ENCODE results near the gene SLC9C1. TPM values are rescaled to one million over a fixed set of nuclear protein-coding genes. Genes with fewer than 3 reads are reported as not detected.

The SLC9C1 gene
- total RNA-seq, 3 donors from 2014 or later = 0.34 to 0.96 (median 0.51) TPM

DNA sequence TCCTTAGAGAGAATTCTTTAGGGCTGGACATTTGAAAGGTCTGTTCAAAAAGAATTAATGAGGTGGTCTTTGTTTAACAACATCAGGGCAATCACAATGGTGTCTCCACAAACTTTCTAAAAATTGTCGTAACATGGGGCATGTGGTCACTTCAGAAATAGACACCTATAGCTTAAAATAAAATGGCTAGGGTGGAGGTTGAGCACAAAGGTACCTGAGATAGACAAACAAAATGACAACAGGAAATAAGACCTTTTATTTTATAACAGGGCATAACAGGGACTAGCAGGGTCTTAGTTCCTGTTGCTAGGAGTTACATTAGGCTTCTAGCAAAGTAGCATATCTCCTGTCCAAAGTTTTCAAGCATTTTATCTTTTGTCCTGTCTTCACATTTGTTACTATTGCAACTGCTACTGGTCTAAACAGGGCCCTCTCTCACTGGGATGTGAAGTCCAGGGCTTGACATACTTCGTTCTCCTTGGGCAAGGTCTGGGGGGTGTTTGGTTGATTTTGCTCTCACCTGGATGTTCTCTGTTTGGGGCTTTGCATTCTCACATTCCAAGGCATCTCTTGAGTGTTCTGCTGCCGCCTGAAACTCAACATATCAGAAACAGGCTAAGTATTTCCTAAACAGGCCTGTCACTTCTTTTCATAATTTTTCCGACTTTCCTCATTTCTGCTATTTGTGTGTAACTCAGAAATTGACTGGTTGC lies 163.9 kb downstream of the SLC9C1 start:
- Histone ChIP-seq H3K4me3 (no peak overlapping the region), H3K9me3 (no peaks in the 10 kb centered on the region), H3K36me3 (ENCODE audit: low read depth) (no peaks in the 10 kb centered on the region), H3K4me1 (ENCODE audit: low read depth) (peaks cover 8% of the 10 kb centered on the region)
- ATAC-seq (no peak), DNase-seq (no peak)
- intact Hi-C loops (cut with DNase I, micrococcal nuclease) = no loop called here
- TF ChIP-seq, protein P1, sequence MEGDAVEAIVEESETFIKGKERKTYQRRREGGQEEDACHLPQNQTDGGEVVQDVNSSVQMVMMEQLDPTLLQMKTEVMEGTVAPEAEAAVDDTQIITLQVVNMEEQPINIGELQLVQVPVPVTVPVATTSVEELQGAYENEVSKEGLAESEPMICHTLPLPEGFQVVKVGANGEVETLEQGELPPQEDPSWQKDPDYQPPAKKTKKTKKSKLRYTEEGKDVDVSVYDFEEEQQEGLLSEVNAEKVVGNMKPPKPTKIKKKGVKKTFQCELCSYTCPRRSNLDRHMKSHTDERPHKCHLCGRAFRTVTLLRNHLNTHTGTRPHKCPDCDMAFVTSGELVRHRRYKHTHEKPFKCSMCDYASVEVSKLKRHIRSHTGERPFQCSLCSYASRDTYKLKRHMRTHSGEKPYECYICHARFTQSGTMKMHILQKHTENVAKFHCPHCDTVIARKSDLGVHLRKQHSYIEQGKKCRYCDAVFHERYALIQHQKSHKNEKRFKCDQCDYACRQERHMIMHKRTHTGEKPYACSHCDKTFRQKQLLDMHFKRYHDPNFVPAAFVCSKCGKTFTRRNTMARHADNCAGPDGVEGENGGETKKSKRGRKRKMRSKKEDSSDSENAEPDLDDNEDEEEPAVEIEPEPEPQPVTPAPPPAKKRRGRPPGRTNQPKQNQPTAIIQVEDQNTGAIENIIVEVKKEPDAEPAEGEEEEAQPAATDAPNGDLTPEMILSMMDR (IDR thresholded peaks at IDR 0.05) = no peak

DNA sequence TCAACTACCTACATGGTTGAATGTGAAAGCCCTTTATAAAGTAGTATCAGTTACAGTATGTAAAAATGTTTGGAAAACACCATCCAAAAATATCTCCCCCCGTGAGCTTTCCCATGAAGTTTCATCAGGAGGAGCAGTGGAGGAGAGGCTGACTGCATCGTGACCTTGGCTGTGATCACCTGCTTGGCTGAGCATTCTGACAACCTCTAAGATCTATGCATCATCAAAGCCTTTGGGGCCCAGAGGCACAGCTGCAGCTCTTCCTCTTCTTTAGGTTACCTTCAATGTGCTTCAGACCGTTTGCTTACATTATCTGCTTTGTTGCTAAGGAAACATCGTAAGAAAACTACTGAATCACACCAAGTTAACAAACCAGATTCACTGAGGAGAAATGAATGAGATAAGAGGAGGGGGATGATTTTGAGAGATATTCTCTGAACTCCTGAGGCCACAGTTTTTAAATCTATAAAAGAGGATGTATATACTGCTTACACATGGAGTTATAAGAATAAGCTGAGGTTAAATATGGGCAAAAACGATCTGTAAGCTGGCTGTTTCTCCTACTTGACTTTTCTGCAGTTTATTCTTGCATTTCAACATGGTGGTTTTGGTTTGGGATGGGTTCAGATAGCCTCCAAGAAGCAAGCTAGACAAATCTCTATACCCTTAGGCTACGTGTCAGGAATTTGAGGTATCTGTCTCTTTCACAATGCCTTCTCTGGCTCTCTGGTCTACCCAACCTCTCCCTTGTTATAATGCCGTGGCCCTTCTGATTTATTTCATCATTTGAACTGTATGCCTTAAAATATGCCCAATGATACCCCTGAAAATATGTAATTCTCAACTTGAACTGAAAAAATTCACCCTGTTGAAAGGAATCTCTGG lies 164.9 kb downstream of the SLC9C1 start:
- ATAC-seq = peak; percentile 60
- Histone ChIP-seq H3K36me3 (ENCODE audit: low read depth) (no peaks in the 10 kb centered on the region), H3K4me3 (no peak overlapping the region), H3K4me1 (ENCODE audit: low read depth) (peaks cover 4% of the 10 kb centered on the region), H3K9me3 (no peaks in the 10 kb centered on the region)
- intact Hi-C loops (cut with DNase I, micrococcal nuclease) = no loop called here
- DNase-seq = no peak
- TF ChIP-seq, protein P1 (IDR thresholded peaks at IDR 0.05) = no peak

DNA sequence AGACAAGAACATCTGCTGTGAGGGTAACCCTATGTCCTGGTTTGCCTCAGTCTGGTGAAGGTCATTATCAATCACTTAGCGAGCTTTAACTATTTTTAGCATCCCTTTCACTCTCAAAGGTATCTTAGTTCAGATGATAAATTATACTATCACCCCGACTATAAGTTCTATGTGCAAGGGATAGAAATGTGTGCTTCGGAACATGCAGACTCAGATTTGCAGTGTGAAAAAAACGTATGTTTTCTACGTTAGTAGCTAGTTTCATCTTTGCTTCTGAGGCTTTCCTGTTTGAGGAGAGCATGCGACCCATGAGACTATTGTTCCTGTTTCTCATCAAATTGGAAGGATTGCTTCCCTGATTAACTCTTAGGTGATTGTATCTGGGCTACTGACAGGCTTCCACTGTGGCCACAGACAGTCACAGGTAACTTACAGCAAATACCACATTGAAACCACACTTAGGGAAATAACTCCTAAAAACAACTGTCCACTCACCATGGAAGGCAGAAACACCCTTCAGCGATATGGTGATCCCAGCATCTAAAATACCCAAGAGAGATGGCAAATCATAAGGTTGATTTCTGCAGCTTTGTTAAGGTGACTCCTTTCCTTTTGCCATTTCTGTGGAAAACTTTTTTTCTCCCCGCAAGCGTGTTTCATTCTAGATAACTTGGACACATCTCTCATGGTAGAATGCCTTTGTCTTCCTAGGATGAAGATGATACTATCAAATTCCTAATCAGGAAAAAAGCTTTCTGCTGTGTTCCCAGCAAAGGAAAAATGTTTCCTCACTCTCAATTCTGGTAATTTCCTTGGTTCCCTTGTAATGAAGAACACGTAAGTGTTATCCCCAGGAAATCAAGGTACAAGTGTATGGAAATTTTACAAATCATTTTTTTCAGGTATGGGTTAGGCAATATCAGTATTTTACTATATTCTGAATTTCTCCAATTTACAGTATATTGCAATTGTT lies 166.2 kb downstream of the SLC9C1 start:
- Histone ChIP-seq H3K36me3 (ENCODE audit: low read depth) (no peaks in the 10 kb centered on the region), H3K4me1 (ENCODE audit: low read depth) (no peaks in the 10 kb centered on the region), H3K9me3 (no peaks in the 10 kb centered on the region), H3K4me3 (no peak overlapping the region)
- TF ChIP-seq, protein P1 (IDR thresholded peaks at IDR 0.05) = no peak
- DNase-seq = no peak
- peak; percentile 26 for ATAC-seq
- intact Hi-C loops (cut with DNase I, micrococcal nuclease) = no loop called here

DNA sequence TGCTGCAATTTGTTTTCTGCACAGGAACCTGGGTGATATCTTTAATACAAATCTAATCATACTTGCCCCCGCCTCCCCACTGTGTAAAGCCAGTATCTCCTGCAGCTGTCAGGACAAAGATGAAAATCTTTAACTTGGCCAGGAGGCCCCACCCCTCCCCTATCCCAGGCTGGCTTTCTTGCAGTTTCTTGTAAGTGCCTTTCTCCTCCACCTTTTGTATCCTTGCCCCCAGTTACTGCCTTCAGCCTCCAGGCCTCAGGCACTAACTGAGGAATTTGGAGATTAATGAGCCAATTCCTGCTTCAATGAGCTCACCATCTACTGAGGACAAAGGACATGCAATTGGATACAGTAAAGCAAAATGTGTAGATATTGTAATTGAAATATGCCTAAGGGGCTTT lies 167.5 kb downstream of the SLC9C1 start:
- Histone ChIP-seq H3K4me1 (ENCODE audit: low read depth) (no peaks in the 10 kb centered on the region), H3K36me3 (ENCODE audit: low read depth) (no peaks in the 10 kb centered on the region), H3K4me3 (no peak overlapping the region), H3K9me3 (no peaks in the 10 kb centered on the region)
- intact Hi-C loops (cut with DNase I, micrococcal nuclease) = no loop called here
- ATAC-seq = peak; percentile 20
- DNase-seq = no peak
- TF ChIP-seq, protein P1 (IDR thresholded peaks at IDR 0.05) = no peak

DNA sequence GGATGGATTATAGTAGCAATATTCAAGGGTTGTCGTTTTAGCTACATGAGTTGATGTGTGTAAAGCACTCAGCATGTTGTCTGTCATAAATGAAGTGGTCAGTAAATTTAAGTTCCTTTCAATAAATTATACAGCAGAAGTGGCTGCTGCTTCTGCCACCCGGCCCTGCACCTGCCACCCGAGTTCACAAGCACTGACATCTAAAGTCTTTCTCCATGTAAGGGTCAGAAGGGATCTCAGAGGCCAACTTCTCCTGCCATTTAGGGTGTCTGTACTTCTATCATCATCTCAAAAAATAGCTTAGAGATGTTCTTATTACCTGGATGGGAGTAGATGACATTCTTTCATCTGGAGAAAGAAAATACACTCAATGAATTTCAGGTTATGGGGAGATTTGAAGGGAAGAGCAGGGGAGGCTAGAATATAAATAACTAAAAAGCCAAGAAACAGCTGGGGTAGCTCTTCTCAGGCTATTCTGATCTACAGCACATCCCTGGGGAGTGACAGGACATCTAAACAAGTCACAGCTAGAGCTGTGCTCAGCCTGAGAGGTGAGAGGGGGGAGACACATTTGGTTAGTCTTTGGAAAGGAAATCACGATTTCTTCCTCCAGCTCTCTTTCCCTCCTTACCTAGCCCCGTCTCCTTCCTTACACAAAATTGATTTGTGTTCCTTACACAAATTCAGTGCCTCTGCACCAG lies 169.0 kb downstream of the SLC9C1 start:
- DNase-seq = no peak
- no peaks in the 10 kb centered on the region for H3K4me1 ChIP-seq (ENCODE audit: low read depth)
- H3K36me3 ChIP-seq (ENCODE audit: low read depth) = no peaks in the 10 kb centered on the region
- H3K9me3 ChIP-seq = no peaks in the 10 kb centered on the region
- no peak for ATAC-seq
- TF ChIP-seq, protein P1 (IDR thresholded peaks at IDR 0.05) = no peak
- H3K4me3 ChIP-seq = no peak overlapping the region
- intact Hi-C loops (cut with DNase I, micrococcal nuclease) = no loop called here

All from mucosa of descending colon (tissue), 3 donors.